GM23248 (cell line): ENCODE measurements around the gene RAG2. TPM values are rescaled to one million over a fixed set of nuclear protein-coding genes. Genes with fewer than 3 reads are reported as not detected.

Experiments
- DNase-seq: peaks from one replicate; pipeline ENCODE4 v3.0.0-alpha.2; 2015
- H2AFZ ChIP-seq: fragments of 200-600 bp; sonication (generic); 2 replicates; pipeline ENCODE4 v1.6.1; 2016; ENCODE audit warnings: antibody characterized with exemption
- H3F3A ChIP-seq: fragments of 200-600 bp; sonication (generic); 2 replicates; pipeline ENCODE4 v1.6.1; 2016; ENCODE audit warnings: mild to moderate bottlenecking, antibody characterized with exemption, mixed run types; ENCODE audit not compliant: insufficient read depth
- H3K27ac ChIP-seq: fragments of 200-600 bp; sonication (generic); 2 replicates; pipeline ENCODE4 v1.5.1; 2016; ENCODE audit warnings: mild to moderate bottlenecking
- H3K27me3 ChIP-seq: fragments of 200-600 bp; sonication (generic); replicated peaks from 2 replicates; pipeline ENCODE4 v1.6.1; 2016; ENCODE audit warnings: mild to moderate bottlenecking; ENCODE audit not compliant: insufficient read depth
- H3K36me3 ChIP-seq: fragments of 200-600 bp; sonication (generic); 2 replicates; pipeline ENCODE4 v1.6.1; 2016; ENCODE audit warnings: low read depth, mild to moderate bottlenecking
- H3K4me1 ChIP-seq: fragments of 200-600 bp; sonication (generic); 2 replicates; pipeline ENCODE4 v1.6.1; 2016; ENCODE audit warnings: mild to moderate bottlenecking; ENCODE audit not compliant: insufficient read depth
- H3K4me2 ChIP-seq: fragments of 200-600 bp; sonication (generic); one replicate; pipeline ENCODE4 v1.6.1; 2016; ENCODE audit warnings: mild to moderate bottlenecking; ENCODE audit not compliant: unreplicated experiment
- H3K4me3 ChIP-seq: fragments of 200-600 bp; sonication (generic); 2 replicates; pipeline ENCODE4 v1.5.1; 2016; ENCODE audit warnings: mild to moderate bottlenecking
- H3K79me2 ChIP-seq: fragments of 200-600 bp; sonication (generic); 2 replicates; pipeline ENCODE4 v1.6.1; 2016; ENCODE audit warnings: mild to moderate bottlenecking; ENCODE audit not compliant: insufficient read depth
- H3K9ac ChIP-seq: fragments of 200-600 bp; sonication (generic); 2 replicates; pipeline ENCODE4 v1.6.1; 2016; ENCODE audit warnings: mild to moderate bottlenecking
- H3K9me2 ChIP-seq: fragments of 200-600 bp; sonication (generic); 2 replicates; pipeline ENCODE4 v1.6.1; 2016; ENCODE audit warnings: mixed run types, mild to moderate bottlenecking, moderate library complexity; ENCODE audit not compliant: insufficient read depth
- H3K9me3 ChIP-seq: fragments of 200-600 bp; sonication (generic); one replicate; pipeline ENCODE4 v1.6.1; 2017; ENCODE audit warnings: low read depth
- H4K20me1 ChIP-seq: fragments of 200-600 bp; sonication (generic); 2 replicates; pipeline ENCODE4 v1.6.0; 2016; ENCODE audit not compliant: insufficient read depth
- EZH2 ChIP-seq: fragments of 200-600 bp; sonication (generic); IDR thresholded peaks from 2 replicates; pipeline ENCODE4 v1.6.1; 2018; ENCODE audit warnings: antibody characterized with exemption, mild to moderate bottlenecking; ENCODE audit not compliant: insufficient read depth, poor library complexity, severe bottlenecking
- EZH2phosphoT487 ChIP-seq: fragments of 200-600 bp; sonication (generic); IDR thresholded peaks from 2 replicates; pipeline ENCODE4 v1.6.1; 2018; ENCODE audit warnings: antibody characterized with exemption, moderate library complexity, mild to moderate bottlenecking, low read depth; ENCODE audit not compliant: insufficient read depth
- WGBS, 2 experiments: methylation state at CpG; one replicate each; pipeline ENCODE4 v1.1.6; 2015 to 2017; ENCODE audit warnings: low lambda C conversion rate in 2 of 2, low coverage in 1 of 2; ENCODE audit errors: missing lambda C conversion rate in 2 of 2; 5-methylcytosine and 5-hydroxymethylcytosine counted together
- in situ Hi-C: fragments of 300-500 bp; cut with MboI; formaldehyde crosslinking; loops from 2 replicates; pipeline ENCODE4 v1.15.0; 2020
- polyA plus RNA-seq: library from polyadenylated mRNA; unstranded; fragments of >200 nt; fragmentation: Nextera tagmentation; extraction: Ambion mirVana; gene quantifications from 2 replicates; pipeline ENCODE4 v1.2.1, GENCODE V29; 2016
- total RNA-seq: library from RNA; depleted of rRNA; stranded (reverse); fragments of >200 nt; shearing (Covaris generic); gene quantifications from 2 replicates; pipeline ENCODE4 v1.2.3, GENCODE V29; 2014

Gene RAG2
- total and polyA plus RNA-seq, 2 experiments from 2014 or later = not detected

DNA sequence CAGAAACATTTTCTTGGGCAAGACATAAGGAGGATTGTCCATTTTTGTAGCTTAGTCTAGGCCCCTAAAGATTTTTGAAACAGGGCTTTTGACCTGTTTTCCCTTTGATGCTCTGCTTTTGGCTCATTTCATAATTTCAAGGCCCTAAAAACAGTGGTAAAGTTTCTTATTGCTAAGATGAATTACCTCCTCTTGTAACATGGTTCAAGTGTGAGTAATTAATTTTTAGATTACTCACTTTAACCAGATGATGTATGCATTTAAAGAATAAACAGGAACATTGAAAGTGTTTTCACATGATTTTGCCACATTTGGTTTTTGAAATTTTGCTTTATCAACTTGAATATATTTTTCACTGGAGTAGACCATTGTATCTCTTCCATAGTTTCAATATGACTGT, 1.2 kb downstream of the RAG2 start:
- no peaks in the 10 kb centered on the region for H3K79me2 ChIP-seq
- 0 out of 2 replicates have a peak, but pooled peaks cover 3% of the 10 kb centered on the region for H3F3A ChIP-seq
- H3K9ac ChIP-seq = no peak overlapping the region
- H3K27ac ChIP-seq = no peak overlapping the region
- no peaks in the 10 kb centered on the region for H3K36me3 ChIP-seq
- no peak for DNase-seq
- TF ChIP-seq EZH2phosphoT487 = no peak
- H3K27me3 ChIP-seq = no peaks in the 10 kb centered on the region
- no peaks in the 10 kb centered on the region for H4K20me1 ChIP-seq
- no peak overlapping the region for H2AFZ ChIP-seq
- H3K4me3 ChIP-seq = no peak overlapping the region
- in situ Hi-C loops = no loop called here
- no peaks in the 10 kb centered on the region for H3K9me3 ChIP-seq
- H3K4me2 ChIP-seq = no peak overlapping the region
- H3K9me2 ChIP-seq = no peaks in the 10 kb centered on the region
- 0 out of 2 replicates have a peak, but pooled peaks cover 7% of the 10 kb centered on the region for H3K4me1 ChIP-seq

GRCh38 chr11:36594316-36594989, 3.6 kb downstream of the RAG2 start, which contains the start of gene IFTAP:
TSS of gene IFTAP (plus strand) at chr11:36594502. CDS start at chr11:36610104, 15,602 bp downstream.
- in situ Hi-C loops = no loop called here

DNA sequence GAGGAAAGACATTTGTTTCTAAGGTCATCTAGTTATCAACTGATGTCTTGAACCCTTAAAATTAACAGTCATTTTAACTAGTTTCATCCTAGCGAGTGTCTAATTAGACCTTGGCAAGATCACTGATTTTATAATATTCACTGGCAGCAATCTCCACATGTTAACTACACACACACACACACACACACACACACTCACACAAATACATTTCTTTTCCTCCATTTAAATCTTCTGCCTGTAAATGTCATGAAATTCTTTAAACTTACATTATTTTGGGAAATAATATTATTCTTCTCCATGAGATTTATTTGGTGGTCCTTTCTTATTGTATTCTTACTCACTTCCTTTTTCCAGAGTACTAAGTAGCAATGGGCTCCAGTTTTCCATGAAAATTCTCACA, 6.6 kb downstream of the RAG2 start:
- Histone ChIP-seq H3K27me3 (no peaks in the 10 kb centered on the region; the same call in 1 of the 2 replicates), H3K9me2 (no peaks in the 10 kb centered on the region), H3K27ac (no peak overlapping the region), H3K9me3 (no peaks in the 10 kb centered on the region), H3K79me2 (no peaks in the 10 kb centered on the region), H3K4me2 (no peak overlapping the region), H3K4me3 (no peak overlapping the region), H2AFZ (no peak overlapping the region), H3K9ac (no peak overlapping the region), H3F3A (no peaks in the 10 kb centered on the region), H4K20me1 (no peaks in the 10 kb centered on the region), H3K4me1 (0 out of 2 replicates have a peak, but pooled peaks cover 7% of the 10 kb centered on the region), H3K36me3 (no peaks in the 10 kb centered on the region)
- 0% methylated on average over 1 of the region's 1 CpG for WGBS, 2 experiments
- in situ Hi-C loops = no loop called here
- DNase-seq = no peak
- no peak for TF ChIP-seq EZH2phosphoT487
- TF ChIP-seq EZH2 = no peak

More at GRCh38 chr11:36594316-36594989, 3.6 kb downstream of the RAG2 start, which contains the start of gene IFTAP:
- no peaks in the 10 kb centered on the region; the same call in 1 of the 2 replicates for H3K27me3 ChIP-seq
- no peaks in the 10 kb centered on the region for H3K36me3 ChIP-seq
- no peaks in the 10 kb centered on the region for H3K9me2 ChIP-seq
- H3K9me3 ChIP-seq = no peaks in the 10 kb centered on the region
- 1% methylated on average over 29 of the region's 29 CpGs for WGBS, 2 experiments
- H3K4me1 ChIP-seq = 0 out of 2 replicates have a peak, but pooled peaks cover 7% of the 10 kb centered on the region
- H3K4me2 ChIP-seq = peak within 1 kb of the TSS; percentile 94
- no peaks in the 10 kb centered on the region for H4K20me1 ChIP-seq
- H3K79me2 ChIP-seq = no peaks in the 10 kb centered on the region
- no peak for TF ChIP-seq EZH2
- no peak for TF ChIP-seq EZH2phosphoT487
- no peak within 1 kb of the TSS for H3K27ac ChIP-seq
- peak; percentile 93 for DNase-seq
- 0 out of 2 replicates have a peak, but pooled peaks cover 3% of the 10 kb centered on the region for H3F3A ChIP-seq
- H2AFZ ChIP-seq = peak within 1 kb of the TSS; percentile 96
- peak within 1 kb of the TSS; percentile 94 for H3K4me3 ChIP-seq
- peak within 1 kb of the TSS; percentile 70 for H3K9ac ChIP-seq

- Histone ChIP-seq H3F3A (no peaks in the 10 kb centered on the region), H3K9me2 (no peaks in the 10 kb centered on the region), H2AFZ (no peak overlapping the region), H3K4me3 (no peak overlapping the region), H3K27ac (no peak overlapping the region), H3K79me2 (no peaks in the 10 kb centered on the region), H3K4me2 (no peak overlapping the region), H4K20me1 (no peaks in the 10 kb centered on the region), H3K36me3 (no peaks in the 10 kb centered on the region), H3K9ac (no peak overlapping the region), H3K9me3 (no peaks in the 10 kb centered on the region), H3K27me3 (no peaks in the 10 kb centered on the region; the same call in 1 of the 2 replicates), H3K4me1 (0 out of 2 replicates have a peak, but pooled peaks cover 6% of the 10 kb centered on the region)
- 8 to 11% methylated on average over 4 of the region's 4 CpGs for WGBS, 2 experiments
- in situ Hi-C loops = no loop called here
- TF ChIP-seq EZH2 = no peak
- TF ChIP-seq EZH2phosphoT487 = no peak
- no peak for DNase-seq
Observed at GRCh38 chr11:36590513-36590912, 7.5 kb downstream of the RAG2 start.
